Activated CD4-positive, CD25-positive, alpha-beta regulatory T cell treated with anti-CD3 and anti-CD28 coated beads, Interleukin-2, amount 50 U/mL, for 16 hours (primary cell): ENCODE measurements around the gene ANGPTL5.
A peak's percentile ranks its signal among the peaks of the same experiment; 100 is the strongest.
"Not testable (repeated sequence)": the region's sequence is repeated elsewhere in the genome, so short reads cannot be mapped to it uniquely, and the experiment has no call there.

ENCODE experiments used
- DNase-seq: peaks from one replicate; pipeline ENCODE4 v3.0.0-alpha.2; 2020; ENCODE audit warnings: low read depth, low spot score

The ANGPTL5 gene

DNA sequence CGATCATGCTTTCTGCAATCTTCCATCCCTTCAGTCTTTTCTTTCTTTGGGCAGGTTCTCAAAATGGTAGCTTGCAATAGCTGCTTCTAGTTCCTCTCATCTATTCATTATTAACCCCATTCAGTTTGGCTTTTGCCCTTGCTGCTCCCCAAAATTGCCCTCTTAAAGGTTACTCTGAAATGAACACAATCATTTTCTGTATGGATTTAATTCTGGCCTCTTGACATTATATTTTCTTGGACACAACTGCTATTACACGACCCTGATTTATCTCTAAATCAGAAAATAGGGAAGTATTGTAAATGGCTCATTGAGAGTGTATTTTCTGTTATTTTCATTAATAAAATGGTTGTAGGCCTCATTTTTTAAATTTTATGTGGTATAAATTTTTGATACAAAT, at the start of gene ANGPTL5:
ANGPTL5 (minus strand) TSS at position 101 of the 400 bp plus-strand sequence. CDS start 8,613 bp downstream, outside the sequence.
- DNase-seq, result no peak

DNA sequence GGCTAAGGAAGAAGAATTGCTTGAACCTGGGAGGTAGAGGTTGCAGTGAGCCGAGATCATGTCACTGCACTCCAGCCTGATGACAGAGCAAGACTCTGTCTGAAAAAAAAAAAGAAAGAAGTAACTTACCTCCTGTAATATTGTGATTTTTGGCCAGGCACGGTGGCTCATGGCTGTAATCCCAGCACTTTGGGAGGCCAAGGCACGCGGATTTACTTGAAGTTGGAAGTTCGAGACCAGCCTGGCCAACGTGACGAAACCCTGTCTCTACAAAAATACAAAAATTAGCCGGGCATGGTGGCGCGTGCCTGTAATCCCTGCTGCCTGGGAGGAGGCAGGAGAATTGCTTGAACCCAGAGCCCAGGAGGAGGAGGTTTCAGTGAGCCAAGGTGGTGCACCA, 47.9 kb upstream of the ANGPTL5 start:
- not testable (repeated sequence) for DNase-seq

- no peak for DNase-seq
Measured at GRCh38 chr11:101960231-101960630, 43.9 kb upstream of the ANGPTL5 start.

DNA sequence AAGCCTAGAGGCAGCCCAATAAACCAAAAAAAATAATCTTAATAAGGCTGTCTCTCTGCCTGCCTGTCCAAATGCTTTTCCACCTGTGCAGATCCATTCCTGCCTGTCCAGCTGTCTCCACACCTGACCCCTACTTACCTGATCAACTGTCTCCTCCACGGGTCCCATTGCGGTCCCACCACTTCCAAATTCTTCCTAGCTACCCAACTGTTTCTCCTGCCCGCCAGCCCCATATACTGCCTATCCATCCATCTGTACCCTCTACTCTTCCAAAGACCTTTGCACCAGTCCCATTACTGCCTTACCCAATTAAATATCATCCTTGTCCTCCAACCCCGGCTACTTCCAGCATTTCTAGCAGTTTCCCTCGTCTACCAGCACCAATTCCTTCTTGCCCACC, 39.4 kb upstream of the ANGPTL5 start:
- no peak for DNase-seq

- no peak for DNase-seq
Measured at GRCh38 chr11:101955278-101955677, 39.0 kb upstream of the ANGPTL5 start.

DNA sequence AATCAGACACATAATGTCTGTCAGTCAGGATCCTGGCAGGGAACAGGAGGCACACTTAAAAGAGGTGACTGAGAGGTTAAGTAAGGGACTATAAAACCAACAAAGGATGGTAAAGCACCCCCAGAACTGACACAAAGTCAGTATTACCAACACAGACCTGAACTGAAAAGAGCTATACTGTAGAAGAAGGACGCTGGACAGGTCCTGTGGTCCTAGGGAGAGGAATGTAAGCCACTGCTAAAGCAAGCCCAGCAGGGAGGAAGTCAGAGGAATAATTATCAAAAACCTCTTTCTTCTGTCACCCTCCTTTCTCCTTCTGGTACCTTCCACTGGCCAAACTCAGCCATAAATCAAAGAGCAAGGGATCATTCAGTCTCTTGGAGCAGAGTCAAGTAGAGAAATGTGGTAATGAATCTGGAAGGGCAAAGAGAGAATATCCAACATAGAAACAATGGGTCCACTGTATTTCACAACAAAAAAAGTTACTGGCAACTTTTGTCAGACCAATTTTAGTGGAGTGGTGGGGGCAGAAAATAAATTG, 33.4 kb upstream of the ANGPTL5 start:
- DNase-seq, result no peak

GRCh38 chr11:101945448-101945847, 29.1 kb upstream of the ANGPTL5 start:
- no peak for DNase-seq

DNA sequence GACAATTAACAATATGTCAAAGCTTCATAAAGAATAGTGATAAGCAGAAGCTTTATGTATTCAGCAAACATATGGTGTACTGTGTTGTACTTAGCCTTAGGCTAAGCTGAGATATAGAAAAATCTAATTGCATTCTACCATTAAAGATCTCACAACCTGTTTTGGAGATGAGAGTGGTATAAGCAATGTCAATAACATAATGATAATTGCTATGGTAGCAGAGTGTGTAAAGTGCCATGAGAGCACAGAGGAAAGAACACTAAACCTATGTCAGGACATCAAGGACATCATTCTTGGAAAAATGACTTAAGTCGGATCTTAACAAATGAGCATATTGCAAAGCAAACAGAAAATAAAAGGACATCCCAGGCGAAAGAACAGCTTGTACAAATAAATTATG, 28.6 kb upstream of the ANGPTL5 start:
- no peak for DNase-seq

DNA sequence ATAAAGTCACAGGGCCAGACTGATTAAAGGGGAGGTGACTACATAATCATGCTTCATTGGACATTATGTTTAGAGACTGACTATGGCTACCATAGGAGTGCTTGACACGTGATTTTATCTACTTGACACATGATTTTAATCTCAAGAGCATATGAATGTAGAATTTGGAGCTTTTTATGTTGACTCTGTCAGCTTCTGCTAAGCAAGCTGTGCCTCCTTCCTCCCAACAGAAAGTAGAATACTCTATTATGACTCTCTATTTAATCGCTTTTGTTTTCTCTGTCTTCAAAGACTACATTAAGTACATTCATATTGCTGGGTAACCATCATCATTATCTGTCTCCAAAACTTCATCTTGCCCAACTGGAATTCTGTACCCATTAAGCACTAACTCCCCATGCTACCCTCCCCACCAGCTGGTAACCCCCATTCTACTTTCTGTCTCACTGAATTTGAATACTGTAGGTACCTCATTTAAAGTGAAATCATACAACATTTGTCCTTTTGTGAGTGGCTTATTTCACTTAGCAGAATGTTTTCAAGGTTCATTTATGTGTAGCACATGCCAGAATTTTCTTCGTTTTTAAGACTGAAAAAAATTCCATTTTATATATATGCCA, 24.7 kb upstream of the ANGPTL5 start:
- no peak for DNase-seq

DNA sequence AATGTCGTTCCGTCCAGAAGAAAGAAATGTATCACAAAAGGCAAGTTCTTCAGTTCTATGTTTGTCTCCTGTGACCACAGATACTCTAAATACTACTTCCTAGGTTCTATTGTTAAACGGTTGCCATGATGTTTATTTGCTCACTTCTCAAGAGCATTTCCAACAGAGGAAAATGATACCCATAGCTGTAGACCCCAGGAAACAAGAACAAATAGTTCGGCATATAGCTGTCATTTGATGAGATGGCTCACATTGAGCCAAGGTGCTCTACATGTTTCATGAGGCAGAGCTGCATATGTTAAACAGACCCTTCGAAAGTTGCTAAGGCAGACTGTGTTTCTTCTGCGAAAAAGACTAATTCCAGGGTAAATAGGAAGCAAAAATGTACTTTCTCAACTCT, 15.4 kb upstream of the ANGPTL5 start:
- DNase-seq, result no peak

DNA sequence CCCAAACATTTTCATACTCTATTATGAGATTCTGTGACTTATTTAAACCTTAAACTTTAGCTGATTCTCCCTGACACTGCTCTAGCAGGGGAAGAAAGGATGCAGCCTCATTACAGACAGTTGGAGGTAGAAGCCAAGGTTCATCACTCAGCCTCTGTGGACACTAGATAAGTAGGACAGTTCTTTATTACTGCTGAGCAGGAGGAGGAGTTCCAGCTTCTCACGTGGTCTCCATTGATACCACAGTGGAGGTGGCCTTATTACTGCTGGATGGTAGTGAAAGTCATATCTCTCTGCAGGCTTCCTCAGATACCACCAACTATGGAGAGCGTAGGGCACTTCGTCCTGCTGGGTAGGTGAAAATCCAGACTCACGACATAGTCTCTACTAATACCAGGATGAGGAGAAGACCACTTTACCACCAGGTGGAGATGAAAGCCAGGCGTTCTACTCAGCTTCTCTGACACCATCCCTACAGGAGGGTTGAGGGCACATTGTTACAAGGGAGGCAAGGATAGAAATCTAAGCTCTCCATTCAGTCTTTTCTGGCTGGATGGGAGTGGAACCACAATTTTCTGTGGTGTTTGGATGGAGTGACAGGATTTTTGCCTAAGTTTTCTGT, 13.1 kb upstream of the ANGPTL5 start:
- no peak for DNase-seq

DNA sequence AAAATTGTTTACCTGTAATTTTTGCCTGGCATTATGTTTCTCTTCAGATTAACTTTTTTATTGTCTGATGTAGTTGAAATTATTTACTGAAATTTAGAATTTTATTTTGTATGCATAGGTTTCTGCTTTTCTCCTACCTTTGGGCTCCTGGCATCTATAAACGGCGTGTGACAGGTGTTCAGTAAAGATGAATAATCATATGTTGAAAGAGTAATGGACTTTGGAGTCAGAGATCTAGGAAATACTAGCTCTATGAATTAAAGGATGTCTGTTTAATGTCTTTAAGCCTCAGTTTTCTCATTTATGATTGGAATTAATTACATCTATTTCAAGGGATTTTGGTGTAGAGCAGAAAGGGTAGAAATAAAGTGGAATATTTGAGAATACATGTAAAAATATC, 7.2 kb upstream of the ANGPTL5 start:
- DNase-seq, result no peak

DNA sequence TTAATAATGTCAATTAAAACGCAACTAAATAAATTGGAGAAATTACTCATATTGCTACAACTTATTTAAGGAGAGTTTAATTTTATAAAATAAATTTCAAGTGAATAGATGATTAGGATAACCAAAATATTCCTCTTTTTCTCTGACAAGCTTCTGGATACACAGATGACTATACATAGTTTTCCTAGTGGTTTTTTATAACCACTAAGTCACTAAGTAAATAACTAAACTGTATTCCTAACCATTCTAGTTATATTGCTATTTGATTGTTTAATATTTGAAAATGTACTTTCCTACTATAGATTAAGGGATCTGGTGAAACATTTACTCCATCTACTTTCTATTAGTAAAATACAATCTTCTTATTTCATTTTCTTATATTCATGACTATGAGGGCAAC, 4.7 kb upstream of the ANGPTL5 start:
- no peak for DNase-seq

- DNase-seq, result no peak
Measured at GRCh38 chr11:101917226-101917625, 904 bp upstream of the ANGPTL5 start.

- DNase-seq, result no peak
Measured at GRCh38 chr11:101915791-101916291, 481 bp downstream of the ANGPTL5 start.

GRCh38 chr11:101914738-101915426, 1.4 kb downstream of the ANGPTL5 start, which contains the start of gene CEP126:
Gene CEP126, plus strand, starts transcription at chr11:101915010. Its CDS starts 275 bp downstream, at chr11:101915285.
- peak; percentile 82 for DNase-seq

DNA sequence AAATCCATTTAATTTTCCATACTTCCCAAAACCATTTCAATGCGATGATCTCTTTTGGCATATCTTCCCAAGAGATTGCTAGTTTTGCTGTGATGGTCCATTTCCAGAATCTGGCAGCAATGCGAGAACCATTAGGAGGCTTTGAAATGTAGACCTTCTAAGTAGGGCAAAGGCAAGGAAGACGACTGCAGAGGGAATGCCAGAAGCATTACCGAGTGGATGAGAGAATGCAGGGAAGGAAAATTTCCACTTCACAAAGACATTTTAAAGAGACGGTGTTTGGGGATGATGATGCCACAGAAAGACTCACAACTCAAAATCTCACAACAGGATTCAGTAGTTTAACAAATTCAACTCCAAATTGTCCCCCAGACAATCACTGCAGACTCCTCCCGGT, 2.0 kb downstream of the ANGPTL5 start:
- no peak for DNase-seq

GRCh38 chr11:101913656-101914055, 2.7 kb downstream of the ANGPTL5 start:
- DNase-seq, result no peak

DNA sequence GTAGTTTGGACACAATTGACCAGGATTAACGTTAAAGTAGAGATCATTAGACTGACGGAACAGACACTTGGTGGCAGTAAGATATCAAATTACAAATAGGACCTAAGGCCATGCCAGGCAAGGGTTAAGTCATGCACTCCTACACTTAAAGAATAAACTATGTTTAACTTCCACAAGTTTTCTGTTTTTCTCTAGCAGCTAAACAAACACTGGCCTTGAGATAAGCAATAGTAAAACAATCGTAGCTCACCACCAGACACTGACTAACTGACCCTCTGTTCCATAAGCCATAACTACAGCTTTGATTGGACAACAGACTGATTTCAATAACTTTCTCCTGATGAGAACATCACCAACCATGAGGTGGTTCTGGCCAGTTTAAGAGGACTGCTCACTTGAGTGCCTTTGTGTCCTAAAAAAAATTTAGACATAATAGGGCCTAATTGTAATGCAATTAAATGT, 3.5 kb downstream of the ANGPTL5 start:
- DNase-seq, result no peak

GRCh38 chr11:101909087-101909486, 7.2 kb downstream of the ANGPTL5 start:
- DNase-seq, result no peak

- DNase-seq, result no peak
Measured at GRCh38 chr11:101907815-101908214, 8.5 kb downstream of the ANGPTL5 start.

GRCh38 chr11:101894505-101894904, 21.8 kb downstream of the ANGPTL5 start:
- no peak for DNase-seq
